Transverse colon (tissue), 3 donors: ENCODE results near the gene MYO5B.
"Not testable (repeated sequence)": the region's sequence is repeated elsewhere in the genome, so short reads cannot be mapped to it uniquely, and the experiment has no call there.

Source experiments
- POLR2A ChIP-seq: fragments of 450-650 bp; IDR thresholded peaks from one replicate; pipeline ENCODE4 v1.6.1; 2016; ENCODE audit warnings: antibody characterized with exemption, mild to moderate bottlenecking, moderate library complexity
- POLR2AphosphoS5 ChIP-seq, 3 donors: sonication (generic); formaldehyde crosslinking; IDR thresholded peaks; one replicate each; pipeline ENCODE4 v1.6.1; 2016; ENCODE audit warnings: antibody characterized with exemption in 3 of 3

DNA sequence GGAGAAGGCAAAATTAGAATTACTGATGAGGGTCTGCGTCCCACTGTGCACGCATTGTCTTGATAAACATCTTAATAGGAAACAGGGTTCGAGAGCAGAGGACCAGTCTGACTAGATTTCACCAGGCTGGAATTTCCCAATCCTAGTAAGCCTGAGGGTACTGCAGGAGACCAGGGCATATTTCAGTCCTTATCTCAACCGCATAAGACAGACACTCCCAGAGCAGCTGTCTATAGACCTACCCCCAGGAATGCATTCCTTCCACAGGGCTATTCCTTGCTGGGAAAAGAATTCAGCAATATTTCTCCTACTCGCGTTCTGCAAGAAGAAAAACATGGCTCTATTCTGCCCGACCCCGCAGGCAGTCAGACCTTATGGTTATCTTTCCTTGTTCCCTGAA lies 46.8 kb upstream of the MYO5B start:
- TF ChIP-seq POLR2A; POLR2AphosphoS5 (IDR thresholded peaks at IDR 0.05): not testable (repeated sequence)
